SH-SY5Y (cell line): Measurements from ENCODE around the gene NBEA.

Experiments used
- GATA2 ChIP-seq: IDR thresholded peaks from 2 replicates; pipeline ENCODE4 v1.6.1; 2011; ENCODE audit warnings: mild to moderate bottlenecking, low read depth, low read length
- GATA3 ChIP-seq: IDR thresholded peaks from 2 replicates; pipeline ENCODE4 v1.6.1; 2011; ENCODE audit warnings: low read depth, mild to moderate bottlenecking, low read length, moderate library complexity

- no peak for TF ChIP-seq GATA2
- TF ChIP-seq GATA3 = no peak
Observed at GRCh38 chr13:35309706-35310105, 367.6 kb downstream of the NBEA start.
